Stimulated activated CD8-positive, alpha-beta memory T cell treated with anti-CD3 and anti-CD28 coated beads, Interleukin-15, amount 100 ng/mL, for 1 hour (primary cell): ENCODE measurements around the gene PERCC1.
A peak's percentile ranks its signal among the peaks of the same experiment; 100 is the strongest.

ENCODE experiments used
- DNase-seq: peaks from one replicate; pipeline ENCODE4 v3.0.0-alpha.2; 2020; ENCODE audit warnings: low read depth

PERCC1 gene

GRCh38 chr16:1412847-1413246 lies 18.0 kb upstream of the PERCC1 start:
- DNase-seq: no peak

- DNase-seq: peak; percentile 43
These were observed 17.0 kb upstream of the PERCC1 start for GRCh38 chr16:1413684-1414531.

DNA sequence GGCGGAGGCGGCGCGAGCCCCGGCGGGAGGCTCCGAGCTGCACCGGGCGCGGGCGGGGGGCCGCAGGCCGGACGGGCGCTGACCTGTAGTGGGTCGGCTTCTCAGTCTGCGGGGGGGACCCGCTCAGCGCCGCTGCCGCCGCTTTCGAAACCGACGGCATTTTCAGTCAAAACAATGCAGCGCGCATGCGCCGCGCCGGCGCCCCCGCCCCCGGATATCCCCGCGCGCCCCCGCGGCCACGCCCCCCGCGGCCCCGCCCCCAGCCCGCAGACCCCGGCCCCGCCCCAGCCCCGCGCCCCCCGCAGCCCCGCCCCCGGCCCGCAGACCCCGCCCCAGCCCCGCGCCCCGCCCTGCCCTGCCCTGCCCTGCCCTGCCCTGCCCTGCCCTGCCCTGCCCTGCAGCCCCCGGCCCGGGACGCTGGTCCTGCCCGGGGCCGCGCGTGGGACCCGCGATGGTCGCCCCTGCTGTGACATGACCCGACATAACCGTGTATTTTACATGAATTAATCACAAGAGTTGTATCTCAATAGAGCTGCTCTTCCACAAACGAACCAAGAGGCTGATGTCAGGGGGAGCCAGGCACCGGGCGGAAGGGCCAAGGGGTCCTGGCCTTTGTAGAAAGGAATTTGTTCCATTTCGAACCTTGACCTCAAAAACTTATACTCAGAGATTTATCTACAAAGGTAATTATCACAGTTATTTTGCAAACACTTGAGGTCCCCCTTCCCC lies 16.2 kb upstream of the PERCC1 start, which contains the start of gene UNKL:
Gene UNKL, minus strand, starts transcription at position 173 of the 729 bp plus-strand sequence. Its CDS starts 13 bp downstream, at position 160.
- peak; percentile 61 for DNase-seq

DNA sequence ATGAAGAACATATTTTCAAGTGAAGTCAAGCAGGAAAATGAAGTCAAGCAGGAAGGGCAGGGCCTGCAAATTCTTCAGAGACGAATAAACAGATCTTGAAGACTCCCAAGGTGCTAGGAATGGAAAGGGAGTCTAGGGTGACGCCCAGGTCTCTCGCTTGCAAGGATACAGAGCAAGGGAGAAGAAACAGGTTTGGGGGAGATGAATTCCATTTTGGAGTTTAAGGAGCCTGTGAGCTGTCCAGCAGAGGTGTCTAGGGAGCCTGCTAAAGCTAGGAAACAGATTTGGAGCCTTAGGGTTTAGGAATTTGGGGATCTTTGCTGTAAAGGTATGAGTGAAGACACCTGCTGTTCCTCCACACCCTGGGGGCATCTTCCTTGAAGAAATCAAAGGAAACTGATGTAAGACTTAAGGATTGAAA lies 14.3 kb upstream of the PERCC1 start:
- no peak for DNase-seq

DNA sequence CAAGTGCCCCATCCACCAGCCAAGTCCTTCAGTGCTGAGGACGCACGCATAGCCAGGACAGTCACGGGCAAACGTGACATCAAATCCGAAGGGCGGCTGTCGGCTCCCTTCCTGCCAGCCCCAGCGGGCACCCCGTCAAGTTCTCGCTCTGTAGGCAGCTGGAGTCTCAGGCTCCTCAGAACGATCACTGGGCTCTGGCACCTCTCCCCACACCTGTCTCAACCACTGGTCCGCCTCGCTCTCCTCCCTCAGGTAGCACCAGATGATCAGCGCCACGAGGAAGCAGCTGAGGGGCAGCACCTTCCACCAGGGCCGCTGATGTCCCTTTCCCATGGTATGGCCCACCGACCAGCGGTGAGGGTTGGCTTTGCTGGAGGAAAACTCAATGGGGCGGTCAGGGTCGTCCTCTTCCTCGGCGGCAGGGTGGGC lies 10.8 kb upstream of the PERCC1 start:
- DNase-seq: no peak

DNA sequence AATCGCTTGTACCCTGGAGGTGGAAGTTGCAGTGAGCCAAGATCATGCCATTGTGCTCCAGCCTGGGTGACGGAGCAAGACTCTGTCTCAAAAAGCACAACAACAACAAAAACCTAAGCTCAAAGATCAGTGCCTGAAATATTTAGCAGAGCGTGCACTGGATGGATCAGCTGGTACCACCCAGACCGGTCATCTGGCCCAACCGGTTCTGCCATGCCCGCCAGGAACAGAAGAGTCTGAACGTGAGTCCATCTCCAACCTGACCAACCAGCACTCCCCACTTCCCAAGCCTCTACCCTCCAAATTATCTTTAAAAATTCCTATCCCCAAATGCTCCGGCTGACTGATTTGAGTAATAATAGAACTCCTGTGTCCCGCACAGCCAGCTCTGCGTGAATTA lies 8.8 kb upstream of the PERCC1 start:
- no peak for DNase-seq

DNA sequence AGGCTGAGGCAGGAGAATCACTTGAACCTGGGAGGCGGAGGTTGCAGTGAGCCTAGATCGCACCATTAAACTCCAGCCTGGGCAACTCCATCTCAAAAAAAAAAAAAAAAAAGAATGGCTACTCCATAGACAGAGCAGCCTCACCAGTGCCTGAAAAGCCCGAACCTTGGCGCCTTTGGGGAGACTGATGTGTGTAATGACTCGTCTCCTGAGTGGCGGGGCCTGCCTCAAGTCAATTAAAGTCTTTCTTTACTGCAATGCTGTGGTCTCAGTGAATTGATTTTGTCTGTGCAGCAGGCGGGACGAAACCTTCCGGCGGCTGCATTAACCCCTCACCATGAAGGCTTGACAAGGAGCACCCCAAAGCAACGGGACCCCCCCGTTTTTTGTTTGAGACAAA lies 6.8 kb upstream of the PERCC1 start:
- DNase-seq: no peak

- DNase-seq: no peak
These were observed 5.1 kb upstream of the PERCC1 start for GRCh38 chr16:1425616-1426370.

DNA sequence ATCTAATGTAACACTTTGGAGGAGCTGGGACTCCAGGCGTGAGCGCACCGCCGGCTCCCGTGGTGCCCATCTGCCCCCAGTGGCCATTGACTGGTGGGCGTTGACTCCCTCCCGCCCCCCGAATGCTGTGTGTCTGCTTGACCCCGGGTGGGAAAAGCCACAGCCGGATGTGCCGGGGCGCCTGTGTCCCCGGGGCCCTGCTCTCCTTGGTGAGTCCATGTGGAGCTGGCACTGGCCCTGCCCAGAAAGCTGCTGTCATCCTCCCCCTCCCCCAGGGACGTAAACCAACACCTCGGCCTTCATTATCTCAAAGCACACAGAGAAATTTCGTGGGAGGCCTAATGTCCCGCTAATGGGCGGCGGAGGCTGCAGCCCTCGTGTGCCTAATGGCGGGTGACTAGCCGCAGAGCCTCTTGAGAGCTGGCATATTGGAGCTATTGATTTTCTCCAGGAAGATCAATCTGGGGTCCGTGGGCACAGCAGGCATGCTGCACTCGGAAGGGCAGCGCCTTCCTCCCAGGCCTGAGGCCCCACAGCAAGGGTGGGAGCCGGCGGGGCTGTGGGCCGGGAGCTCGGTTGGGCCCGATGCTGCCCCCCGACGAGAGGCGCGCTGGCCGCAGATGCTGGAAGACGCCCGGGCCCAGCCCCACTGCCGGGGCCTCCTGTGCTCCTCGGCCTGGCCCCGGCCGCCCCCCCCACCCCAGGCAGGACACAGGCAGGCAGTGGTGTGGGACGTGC lies 4.0 kb upstream of the PERCC1 start:
- no peak for DNase-seq

DNA sequence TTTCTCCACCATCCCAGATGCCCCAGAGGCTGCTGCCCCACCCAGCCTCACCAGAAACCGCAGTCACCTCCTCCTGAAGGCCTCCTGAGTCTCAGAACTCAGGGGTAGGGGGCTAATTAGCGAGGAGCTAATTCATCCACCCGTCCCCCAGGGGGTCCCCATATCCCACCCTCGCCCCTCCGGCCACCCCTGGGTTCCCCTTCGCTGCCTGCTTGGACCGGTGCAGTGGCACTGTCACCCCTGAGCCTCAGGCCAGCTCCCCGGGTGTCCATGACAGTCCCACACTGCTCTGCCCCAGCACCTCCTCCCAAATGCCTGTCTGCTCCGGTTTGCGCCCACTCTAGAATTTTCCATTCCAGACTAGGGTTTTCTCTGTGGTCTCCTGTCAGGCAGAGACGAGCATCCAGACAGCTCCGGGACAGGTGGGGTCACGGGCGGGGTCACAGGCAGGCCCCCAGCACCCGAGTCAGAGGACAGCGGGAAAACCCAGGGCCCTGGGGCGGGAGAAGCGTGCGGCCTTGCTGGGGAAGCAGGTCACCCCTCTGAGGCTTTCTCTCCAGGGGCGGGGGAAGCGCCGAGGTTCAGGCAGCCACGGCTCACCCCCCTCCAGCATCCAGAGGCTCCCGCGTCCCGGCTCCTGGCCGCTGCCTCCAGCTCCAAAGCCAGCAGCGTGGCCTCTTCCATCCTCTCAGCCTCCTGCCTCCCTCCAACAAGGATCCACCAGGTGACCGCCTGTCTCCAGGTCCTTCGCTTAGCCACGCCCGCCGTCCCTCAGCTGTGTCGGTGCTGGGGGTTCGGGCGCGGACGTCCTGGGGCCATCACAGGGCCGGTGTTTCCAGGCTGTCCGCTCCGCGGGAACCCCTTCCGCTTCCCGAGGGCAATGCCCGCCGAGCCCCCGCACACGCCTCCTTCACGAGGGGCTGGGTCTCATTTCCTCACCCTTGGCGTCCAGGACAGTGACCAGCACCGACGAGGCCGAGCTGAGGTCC lies 3.1 kb upstream of the PERCC1 start:
- no peak for DNase-seq

GRCh38 chr16:1428511-1428910 lies 2.4 kb upstream of the PERCC1 start:
- DNase-seq: no peak

DNA sequence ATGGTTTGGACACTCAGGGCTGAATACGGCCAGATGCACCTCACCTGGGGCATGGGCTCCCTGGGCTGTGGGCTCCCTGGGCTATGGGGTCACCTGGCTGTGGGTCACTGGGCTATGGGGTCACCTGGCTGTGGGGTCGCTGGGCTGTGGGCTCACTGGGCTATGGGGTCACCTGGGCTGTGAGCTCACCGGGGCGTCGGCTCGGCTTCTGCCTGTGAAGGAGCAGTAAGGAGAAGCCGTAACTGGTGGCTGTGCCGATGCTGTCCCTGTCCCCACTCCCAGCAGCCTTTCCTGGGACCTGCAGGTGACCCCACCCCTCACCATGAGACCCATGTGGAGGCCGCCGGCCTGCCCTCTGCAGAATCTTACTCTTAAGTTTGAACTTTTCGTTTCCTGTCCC lies 1.9 kb upstream of the PERCC1 start:
- no peak for DNase-seq

GRCh38 chr16:1429631-1430030 lies 1.2 kb upstream of the PERCC1 start:
- no peak for DNase-seq

GRCh38 chr16:1430214-1430758 lies 592 bp upstream of the PERCC1 start:
- DNase-seq: no peak

GRCh38 chr16:1431497-1432270 lies 806 bp downstream of the PERCC1 start:
- no peak for DNase-seq

- DNase-seq: no peak
These were observed 1.7 kb downstream of the PERCC1 start for GRCh38 chr16:1432388-1433262.

DNA sequence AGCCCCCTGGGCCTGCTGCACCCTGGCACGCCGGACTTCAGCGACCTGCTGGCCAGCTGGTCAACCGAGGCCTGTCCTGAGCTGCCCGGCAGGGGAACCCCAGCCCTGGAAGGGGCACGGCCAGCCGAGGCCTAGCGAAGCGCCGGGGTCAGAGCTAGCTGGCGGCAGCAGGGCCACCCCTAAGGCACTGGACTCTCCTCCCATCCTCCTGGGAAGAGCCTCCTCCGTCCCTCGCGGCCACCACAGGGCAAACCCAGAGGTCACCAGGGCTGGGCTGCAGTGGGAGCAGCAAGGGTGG lies 2.3 kb downstream of the PERCC1 start:
- DNase-seq: no peak

- no peak for DNase-seq
These were observed 2.9 kb downstream of the PERCC1 start for GRCh38 chr16:1433756-1434155.
